NCI-H187 treated with DMSO at 0.1 percent for 48 hours (cell line): Measurements from ENCODE around the gene NKAIN1.
"Not testable (repeated sequence)": the region's sequence is repeated elsewhere in the genome, so short reads cannot be mapped to it uniquely, and the experiment has no call there.

ENCODE experiments used
- DNase-seq: peaks from one replicate; lab custom pipeline; 2025; lab: John Stamatoyannopoulos, UW

Gene NKAIN1

DNA sequence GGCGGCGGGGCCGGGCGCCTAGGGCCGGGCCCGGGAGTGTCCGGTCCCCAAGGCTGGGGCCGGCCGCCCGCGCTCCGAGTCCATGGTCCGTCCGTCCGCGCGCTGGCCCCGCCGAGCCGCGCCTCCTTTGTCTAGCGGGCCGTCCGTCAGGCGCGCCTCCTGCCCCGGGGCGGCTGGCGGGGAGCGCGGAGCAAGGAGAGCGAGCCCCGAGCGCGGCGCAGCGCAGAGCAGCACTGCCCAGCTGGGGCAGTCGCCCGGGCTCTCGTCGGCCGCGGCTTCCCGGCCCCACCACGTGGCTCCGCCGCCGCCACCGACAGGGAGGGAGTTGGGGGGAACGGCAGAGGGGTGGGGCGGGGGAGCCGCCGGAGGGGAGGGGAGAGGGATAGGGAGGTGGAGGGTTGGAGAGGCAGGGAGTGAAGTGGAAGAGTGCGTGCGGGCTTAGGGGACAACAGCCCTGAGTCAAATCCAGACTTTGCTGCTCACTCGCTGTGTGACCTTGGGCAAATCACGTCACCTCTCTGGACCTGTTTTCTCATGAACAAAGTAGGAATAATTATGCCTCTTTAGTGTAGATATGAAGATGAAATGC, at the start of gene NKAIN1:
NKAIN1 (minus strand) TSS at position 235 of the 589 bp plus-strand sequence. CDS start 340 bp downstream, outside the sequence.
- DNase-seq: no peak

DNA sequence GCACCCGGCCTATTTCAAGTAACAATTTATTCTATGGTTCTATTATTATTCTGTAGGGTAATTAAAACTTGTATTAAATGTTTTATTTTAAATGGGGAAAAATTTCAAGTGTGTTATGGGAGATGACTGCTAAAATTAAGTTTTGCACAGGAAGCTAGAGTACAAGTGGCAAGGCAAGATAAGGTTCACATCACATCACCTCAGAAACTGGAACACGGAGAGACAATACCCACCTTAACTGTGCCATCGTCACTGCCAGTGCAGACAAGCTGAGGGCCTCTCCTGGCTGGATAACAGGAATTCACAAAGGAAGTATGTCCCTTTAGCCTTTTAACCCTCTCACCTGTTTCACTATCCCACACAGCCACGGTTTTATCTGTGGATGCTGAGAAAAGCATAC, 49.3 kb upstream of the NKAIN1 start:
- DNase-seq: no peak

DNA sequence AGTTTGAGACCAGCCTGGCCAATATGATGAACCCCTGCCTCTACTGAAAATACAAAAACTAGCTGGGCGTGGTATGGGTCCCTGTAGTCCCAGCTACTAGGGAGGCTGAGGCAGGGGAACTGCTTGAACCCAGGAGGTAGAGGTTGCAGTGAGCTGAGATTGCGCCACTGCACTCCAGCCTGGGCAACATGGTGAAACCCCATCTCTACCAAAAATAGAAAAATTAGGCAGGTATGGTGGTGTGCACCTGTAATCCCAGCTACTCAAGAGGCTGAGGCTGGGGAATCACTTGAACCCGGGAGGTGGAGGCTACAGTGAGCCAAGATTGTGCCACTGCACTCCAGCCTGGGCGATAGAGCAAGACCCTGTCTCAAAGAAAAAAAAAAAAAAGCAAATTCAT, 48.1 kb upstream of the NKAIN1 start:
- not testable (repeated sequence) for DNase-seq

DNA sequence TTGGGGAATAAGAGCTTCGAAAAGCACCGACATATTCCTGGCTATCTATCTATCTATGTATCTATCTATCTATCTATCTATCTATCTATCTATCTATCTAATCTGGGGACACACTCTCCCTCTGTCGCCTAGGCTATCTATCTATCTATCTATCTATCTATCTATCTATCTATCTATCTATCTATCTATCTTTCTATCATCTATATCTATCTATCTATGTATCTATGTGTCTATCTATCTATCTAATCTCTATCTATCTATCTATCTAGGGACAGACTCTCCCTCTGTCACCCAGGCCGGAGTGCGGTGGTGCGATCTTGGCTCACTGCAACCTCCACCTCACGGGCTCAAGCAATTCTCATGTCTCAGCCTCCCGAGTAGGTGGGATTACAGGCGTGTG, 42.7 kb upstream of the NKAIN1 start:
- not testable (repeated sequence) for DNase-seq

DNA sequence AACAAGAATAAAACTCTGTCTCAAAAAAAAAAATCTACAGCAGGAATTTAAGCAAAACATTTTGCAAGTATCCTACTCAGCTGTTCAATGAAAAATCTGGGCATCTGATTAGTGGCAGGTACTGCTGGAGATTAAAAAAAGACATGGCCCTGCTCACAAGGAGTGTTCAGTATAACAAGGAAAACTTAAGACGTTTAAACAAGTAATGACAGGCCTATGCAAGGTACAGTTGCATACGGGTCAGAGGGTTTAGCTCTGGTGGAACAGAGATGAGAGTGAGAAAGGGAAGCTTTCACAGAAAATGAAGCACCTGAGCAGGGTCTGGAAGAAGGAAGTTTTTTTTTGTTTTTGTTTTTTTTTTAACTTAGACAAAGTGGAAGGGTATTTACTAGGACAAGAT, 33.9 kb upstream of the NKAIN1 start:
- no peak for DNase-seq

DNA sequence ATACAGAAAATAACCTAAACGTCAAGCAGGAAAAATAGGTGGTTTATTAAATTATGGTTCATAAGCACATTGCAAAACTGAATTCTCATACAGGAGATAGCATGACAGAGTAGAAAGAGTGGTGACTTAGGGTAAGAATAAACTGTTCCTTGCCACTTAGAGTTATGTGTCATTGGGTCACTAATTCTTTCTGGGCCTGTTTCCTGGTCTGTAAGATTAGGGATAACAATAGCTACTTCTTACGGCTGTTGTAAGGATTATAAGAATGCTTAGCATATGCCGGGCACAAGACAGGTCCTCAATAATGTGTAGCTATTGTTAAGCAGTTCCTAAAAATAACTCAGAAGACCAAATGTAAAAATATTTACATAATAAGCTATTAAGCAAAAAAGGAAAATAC, 32.7 kb upstream of the NKAIN1 start:
- DNase-seq: no peak

DNA sequence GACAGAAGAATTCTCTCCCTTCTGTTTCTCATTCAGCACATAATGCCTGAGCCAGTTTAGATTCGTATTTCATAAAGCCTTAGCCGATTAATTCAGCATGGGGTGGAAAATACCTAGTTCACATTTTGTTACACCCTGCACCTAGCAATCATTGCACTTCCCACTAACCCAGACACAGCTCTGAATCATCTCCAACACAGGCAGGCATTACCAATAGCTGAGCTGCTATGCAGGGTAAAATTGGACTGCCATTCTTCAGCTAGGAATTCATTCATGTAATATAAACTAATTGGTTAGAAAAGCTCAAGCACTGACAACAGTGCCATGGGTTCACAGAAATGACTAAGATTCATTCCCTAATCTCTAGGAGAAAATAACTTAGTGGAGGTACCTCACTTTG, 26.9 kb upstream of the NKAIN1 start:
- no peak for DNase-seq

DNA sequence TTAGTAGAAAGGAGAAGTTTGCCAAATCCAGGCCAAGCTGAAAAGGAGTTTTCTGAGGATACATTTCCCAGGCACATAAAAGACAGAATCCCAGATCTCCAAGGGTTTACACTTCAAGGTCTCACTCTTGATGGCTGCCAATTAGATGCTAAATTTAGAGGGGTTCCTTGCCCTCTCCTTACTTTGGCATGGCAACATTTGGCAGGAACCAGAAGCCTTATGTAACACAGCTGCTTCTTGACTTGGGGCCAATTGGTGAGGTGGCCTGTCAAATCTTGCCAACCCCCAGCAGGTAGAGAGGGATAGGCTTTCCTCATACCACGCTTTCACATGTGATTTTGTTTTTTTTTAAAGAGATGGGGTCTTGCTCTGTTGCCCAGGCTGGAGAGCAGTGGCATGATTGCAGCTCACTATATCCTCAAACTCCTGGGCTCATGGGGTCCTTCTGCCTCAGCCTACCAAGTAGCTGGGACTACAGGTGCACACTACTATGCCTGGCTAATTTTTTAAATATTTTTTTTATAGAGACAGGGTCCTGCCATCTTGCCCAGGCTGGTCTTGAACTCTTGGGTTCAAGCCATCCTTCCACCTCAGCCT, 25.2 kb upstream of the NKAIN1 start:
- DNase-seq: no peak

DNA sequence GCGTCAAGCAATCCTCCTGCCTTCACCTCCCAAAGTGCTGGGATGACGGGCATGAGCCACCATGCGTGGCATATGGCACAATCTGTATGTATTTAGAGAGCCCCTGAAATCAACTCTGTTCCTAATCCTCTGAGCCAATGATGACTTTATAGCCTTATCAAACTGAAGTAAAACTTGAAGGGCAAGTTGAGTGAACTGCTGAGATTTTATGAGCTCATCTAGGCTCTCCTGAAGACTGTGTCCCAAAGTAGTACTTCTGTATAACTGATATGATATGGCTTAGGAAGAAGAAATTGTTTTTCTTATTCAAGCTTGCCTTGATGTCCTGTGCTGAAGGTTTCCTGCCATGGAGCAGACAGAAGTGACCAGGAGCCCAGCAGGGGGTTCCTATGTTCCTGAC, 23.7 kb upstream of the NKAIN1 start:
- no peak for DNase-seq

DNA sequence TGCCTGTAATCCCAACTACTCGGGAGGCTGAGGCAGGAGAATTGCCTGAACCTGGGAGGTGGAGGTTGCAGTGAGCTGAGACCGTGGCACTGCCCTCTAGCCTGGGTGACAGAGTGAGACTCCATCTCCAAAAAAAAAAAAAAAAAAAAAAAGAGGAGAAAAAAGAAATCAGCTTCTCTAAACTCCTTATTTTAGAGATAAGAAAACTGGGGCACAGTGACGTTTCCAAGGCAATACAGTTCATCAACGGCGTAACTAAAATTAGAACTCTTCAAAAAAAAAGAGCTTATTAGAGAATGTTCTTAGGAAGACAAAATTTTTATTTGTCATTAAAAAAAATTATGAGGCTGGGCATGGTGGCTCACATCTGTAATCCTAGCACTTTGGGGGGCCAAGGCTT, 22.7 kb upstream of the NKAIN1 start:
- not testable (repeated sequence) for DNase-seq

DNA sequence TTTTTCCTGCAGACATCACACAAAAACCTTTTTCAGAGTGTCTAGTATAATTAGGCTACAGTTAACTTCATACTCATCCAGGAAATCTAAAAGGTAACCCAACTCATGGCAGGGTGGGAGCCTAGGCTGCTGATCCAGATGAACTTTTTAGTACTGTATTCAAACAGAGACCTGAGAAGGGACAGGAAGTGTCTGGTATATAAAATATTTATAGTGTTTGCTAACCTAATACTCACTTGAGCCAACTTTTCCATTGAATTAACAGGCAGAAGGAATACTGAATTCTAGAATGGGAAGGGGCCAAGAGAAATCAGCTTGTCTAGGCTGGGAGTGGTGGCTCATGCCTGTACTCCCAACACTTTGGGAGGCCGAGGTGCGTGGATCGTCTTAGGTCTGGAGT, 22.2 kb upstream of the NKAIN1 start:
- DNase-seq: no peak

DNA sequence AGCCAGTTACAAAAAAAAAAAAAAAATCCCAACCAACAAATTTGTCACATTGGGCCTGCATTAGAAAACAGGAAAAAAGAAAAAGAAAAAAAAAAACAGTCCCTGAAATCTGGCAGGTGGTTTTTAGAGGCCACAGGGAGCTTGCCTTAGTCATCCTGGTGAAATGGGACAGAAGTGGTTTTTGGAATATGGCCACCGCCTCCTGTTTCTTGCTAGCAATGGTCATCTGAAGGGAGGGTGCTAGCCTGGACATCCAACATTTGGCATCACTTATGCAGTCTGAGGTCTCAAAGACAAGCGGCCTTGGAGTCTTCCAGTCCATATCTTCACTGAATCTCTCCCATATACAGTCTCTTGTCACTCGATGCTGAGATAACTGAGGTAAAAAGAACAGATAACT, 20.1 kb upstream of the NKAIN1 start:
- no peak for DNase-seq

DNA sequence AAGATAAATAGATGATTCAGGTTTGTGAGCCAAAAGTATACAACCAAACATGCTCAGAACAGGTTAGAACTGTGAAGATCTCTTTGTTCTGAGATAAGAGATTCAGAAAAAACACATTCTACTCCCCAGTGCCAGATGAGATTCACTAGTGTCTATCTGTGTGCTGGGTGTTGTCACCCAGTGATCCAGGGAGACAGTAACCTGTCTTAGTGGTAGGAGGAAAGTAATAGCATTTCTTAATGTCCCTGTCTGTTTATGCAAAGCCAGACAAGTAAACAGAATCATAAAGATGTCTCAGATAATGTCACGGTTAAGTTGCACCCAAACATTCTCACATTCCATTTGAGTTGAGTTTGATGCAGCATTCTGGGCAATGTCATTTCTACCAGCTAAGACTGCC, 18.9 kb upstream of the NKAIN1 start:
- DNase-seq: no peak

DNA sequence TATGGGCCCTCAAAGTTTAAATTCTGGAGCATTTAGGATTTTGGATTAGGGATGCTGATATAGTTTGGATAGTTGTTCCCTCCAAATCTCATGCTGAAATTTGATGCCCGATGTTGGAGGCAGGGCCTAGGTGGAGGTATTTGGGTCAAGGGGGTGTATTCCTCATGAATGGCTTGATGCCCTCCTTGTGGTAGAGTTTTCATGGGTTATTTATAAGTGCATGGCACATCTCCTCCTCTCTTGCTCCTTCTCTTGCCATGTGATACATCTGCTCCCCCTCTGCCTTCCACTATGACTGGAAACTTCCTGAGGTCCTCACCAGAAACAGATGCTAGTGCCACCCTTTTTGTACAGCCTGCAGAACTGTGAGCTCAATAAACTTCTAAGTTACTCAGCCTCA, 17.5 kb upstream of the NKAIN1 start:
- no peak for DNase-seq

DNA sequence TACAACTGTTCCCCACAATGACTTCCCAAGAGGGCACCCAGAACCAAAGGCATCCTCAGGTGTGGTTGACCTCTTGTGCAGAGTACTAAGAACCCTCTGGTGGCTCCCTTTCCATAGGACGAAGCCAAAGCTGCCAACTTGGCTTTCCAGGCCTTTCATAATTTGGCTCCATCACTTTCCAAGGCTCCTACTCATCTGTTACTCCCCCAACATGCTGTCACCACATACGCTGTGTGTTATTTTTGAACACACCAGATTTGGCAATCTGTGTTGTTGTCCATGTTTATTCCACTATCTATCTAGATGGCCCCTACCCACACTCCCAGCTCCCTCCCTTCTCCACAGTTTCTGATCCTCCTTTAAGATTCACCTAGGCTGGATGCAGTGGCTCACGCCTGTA, 10.2 kb upstream of the NKAIN1 start:
- DNase-seq: no peak

DNA sequence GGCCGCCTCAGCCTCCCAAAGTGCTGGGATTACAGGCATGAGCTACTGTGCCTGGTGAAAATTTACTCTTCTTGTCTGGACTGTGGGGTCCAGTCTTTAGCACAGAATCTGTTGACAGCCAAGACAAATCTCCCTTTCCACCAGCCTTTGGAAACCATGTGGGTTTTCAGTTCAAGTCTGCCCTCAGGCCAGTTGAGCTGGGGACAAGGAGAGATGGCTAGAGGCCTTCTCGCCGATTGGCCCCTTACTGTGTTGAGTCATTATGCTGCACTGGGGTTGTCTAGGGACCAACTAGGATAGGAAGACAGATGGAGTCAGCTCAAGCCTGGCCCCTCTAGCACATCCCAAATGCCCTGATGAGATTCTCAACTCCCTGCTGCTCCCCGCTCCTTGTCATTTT, 8.6 kb upstream of the NKAIN1 start:
- no peak for DNase-seq

DNA sequence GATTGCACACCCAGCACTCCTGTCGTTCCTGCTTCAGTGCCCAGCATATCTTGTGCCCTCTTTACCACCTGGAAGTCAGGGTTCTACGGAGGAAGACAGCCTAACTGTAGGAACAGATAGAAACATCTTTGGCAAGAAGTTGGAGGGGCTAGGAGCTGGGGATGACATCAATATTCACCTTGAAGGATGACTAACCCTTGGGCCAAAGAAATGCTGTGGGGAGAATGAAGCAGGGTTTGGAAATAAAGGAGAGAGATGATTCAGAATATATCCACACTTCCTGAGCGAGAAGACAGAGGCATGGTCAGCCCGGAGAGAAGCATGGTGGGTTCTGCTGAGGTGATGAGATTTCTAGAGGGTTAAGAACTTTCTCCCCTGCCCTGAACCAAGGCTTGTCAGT, 4.6 kb upstream of the NKAIN1 start:
- DNase-seq: no peak

DNA sequence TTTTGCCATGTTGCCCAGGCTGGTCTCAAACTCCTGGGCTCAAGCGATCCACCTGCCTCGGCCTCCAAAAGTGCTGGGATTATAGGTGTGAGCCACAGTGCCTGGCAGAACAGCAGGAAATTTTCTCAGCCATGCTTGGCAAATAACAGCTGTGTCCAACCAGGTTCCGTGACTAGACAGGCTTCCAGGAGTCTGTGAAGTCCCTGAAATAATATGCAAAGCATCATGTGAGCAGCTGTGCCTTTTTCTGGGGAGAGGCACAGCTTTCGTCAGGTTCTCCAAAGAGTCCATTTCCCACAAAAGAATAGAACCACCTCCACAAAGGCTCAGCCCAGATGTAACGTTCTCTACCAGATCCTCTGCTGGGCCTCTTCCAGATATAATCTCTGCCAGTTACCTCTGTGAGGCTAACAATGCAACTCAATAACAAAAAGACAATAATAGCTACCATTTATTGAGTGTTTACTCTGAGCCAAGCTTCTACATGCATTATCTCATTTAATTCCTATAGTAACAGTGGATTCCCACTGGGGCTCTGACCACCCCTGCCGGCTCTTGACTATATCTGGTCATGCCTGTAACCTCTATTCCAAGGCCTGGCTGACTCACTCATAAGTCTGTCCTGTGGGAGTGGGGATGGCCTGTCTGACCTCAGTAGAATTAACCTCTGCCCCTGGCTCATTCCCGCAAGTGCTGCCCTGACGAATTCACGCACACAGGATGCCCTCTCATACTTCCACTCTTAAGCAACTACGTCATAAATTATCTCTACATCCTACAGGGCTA, 4.0 kb upstream of the NKAIN1 start:
- no peak for DNase-seq

DNA sequence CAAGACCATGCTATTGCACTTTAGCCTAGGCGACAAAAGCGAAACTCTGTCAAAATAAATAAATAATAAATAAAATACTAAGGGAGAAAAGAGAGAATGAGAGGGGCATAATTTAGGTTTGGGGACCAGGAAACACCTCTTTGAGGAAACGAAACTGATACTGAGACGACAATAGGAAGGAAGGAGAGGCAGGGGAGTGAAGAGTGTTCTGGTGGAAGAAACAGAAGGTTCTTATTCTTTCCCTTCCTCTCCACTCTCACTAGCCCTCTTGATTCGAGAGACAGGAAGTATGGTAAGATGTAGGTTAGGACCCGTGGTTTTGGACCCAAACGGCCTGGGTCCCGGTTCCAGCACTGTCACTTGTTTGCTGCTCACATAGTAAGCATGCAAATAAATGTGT, 1.6 kb upstream of the NKAIN1 start:
- no peak for DNase-seq

DNA sequence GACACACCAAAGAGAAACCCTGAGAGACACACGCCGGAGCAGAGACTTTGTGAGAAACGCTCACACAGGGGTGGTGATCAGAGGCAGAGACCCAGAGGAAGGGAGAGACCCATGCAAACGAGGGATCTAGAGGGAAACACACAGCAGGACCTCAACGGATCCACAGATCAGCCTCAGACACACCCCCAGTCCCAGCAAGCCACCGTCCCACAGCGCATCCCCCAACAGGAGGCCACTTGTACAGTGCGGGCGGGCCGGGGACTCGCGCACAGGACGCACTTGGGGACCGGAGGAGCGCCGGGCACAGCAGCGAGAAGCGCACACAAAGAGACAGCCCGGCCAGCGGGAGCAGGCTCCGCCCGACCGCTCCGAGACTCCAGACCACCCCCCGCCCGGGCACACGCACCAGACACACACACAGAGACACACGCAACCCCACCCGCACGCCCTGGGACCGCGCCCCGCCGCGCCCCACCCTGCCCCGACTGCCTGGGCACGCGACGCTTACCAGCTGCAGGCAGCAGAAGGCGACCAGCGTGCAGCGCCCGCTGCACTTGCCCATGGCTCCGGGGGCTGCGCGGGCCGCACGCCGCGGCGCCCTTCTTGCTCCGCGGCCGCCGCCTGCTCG, 587 bp downstream of the NKAIN1 start:
- no peak for DNase-seq

DNA sequence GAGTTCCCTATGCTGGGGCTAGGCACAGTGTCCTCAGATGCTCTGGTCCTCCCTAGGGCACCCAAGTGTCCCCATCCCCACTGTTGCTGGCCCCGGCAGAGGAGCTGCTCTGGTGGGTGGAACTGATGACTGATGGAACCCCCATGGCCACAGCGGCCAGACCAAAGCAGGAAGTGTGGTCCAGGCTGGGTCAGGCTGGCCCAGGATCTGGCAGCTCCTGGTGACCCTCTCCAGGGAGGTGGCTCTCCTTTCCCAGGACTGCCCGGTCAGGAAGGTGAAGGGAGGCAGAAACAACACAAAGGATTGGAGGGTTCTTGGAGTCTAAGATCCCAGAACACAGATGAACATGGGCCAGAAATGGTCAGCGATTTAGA, 1.1 kb downstream of the NKAIN1 start:
- no peak for DNase-seq

DNA sequence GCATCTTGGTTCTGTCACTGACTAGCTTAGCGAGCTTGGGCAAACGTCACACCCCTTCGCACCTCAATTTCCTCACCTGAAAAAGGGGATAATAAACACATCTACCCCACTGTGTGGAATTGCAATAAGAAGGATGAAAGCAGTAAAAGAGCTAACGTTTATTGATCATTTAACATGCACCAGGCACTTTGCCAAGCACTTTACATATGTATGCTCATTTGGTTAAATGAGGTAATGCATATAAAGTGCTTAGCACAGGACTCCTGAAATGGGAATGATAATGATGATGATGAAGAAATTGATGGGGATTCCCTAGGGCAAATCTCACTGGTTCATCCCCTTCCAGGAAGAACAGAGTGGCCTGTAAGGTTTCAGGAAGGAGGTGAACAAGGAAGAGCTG, 4.8 kb downstream of the NKAIN1 start:
- DNase-seq: no peak

DNA sequence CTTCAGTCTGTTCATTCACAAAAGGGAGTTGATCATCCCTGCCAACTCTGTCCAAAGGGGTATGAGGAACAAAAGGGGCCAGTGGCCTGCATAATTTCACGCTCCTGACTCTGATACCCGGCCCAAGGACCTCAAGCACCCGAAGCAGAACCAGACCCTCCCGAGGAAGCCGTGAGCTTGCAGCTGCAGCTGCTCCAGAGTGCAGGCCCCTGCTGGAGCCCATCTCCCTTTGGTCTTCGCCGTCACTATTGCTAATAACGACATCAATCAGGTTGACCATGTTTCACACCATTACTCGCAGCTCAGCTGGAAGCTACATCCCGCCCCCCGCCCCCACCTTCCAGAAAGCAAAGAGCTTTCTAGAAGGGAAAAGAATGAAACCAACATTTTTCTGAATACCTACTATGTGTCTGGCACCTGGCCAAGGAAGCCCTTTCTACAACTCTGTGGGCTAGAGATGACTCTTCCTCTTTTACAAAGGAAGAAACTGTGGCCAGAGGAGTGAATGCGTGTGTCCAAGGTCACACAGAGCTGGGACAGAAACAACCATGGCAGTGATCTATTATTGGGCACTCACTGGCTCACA, 5.5 kb downstream of the NKAIN1 start:
- DNase-seq: no peak
